HG03103 (cell line): ENCODE results near the gene GADD45GIP1.
"Not testable (repeated sequence)": the region's sequence is repeated elsewhere in the genome, so short reads cannot be mapped to it uniquely, and the experiment has no call there.

ENCODE experiments used
- ATAC-seq: cut with Tn5 transposase; IDR thresholded peaks from one replicate; pipeline ENCODE4 v1.9.1; 2021; ENCODE audit warnings: low read depth; ENCODE audit not compliant: unreplicated experiment

Gene GADD45GIP1

DNA sequence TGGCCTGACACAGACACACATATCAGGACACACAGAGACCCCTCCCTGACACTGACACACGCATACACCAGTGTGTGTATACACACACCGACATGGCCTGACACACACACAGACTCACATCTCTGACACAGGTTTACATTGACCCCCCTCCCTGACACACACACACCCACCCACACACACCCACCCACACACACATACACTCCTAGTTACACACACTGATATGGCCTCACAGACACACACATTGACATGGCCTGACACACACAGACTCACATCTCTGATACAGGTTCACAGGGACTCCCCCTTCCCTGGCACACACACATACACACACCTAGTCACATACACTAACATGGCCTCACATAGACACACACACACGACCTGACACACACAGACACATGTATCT, 33.8 kb upstream of the GADD45GIP1 start:
- no peak for ATAC-seq

- no peak for ATAC-seq
Observed at GRCh38 chr19:12990431-12990830, 33.4 kb upstream of the GADD45GIP1 start.

DNA sequence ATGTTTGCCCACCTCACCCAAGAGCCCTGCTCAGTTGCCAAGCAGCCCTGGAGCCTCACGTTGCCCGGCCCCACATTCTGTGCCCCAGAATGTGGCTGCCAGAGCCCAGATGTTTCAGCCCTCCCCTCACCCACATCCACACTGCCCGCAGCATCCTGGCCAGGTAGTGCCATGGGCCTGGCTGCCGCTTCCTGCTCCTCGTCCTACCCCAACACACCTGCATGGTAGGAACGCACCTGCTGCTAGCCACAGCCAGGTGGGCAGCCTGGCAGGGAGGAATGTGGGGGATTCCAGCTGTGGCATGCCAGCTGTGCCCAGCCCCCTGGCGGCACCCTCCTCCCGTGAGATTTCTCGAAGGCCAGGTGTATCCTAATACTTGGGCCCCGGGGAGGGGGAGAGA, 30.8 kb upstream of the GADD45GIP1 start:
- ATAC-seq, result no peak

DNA sequence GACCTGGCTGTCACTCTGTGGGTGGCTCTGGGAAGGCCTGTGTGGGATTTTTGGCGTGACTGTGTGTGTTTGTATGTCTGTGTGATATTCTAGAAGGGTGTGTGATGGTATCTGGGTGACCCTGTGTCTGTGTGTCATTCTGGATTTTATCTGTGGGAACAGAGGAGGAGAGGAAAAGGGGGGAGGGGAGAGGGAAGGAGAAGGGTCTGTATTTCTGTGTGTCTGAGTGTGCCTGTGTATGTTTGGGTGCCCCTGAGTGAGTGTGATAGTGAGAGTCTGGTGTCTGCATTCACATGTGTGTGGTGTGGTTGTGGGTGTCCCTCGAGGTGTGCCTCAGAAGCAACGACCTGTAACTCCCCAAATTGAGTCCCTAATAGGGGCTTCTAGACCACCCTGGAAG, 30.2 kb upstream of the GADD45GIP1 start:
- ATAC-seq, result no peak

- ATAC-seq, result no peak
Observed at GRCh38 chr19:12986726-12987125, 29.7 kb upstream of the GADD45GIP1 start.

- no peak for ATAC-seq
Observed at GRCh38 chr19:12985049-12985776, 28.2 kb upstream of the GADD45GIP1 start.

- ATAC-seq, result no peak
Observed at GRCh38 chr19:12984683-12985048, 27.6 kb upstream of the GADD45GIP1 start.

- ATAC-seq, result no peak
Observed at GRCh38 chr19:12984143-12984627, 27.2 kb upstream of the GADD45GIP1 start.

DNA sequence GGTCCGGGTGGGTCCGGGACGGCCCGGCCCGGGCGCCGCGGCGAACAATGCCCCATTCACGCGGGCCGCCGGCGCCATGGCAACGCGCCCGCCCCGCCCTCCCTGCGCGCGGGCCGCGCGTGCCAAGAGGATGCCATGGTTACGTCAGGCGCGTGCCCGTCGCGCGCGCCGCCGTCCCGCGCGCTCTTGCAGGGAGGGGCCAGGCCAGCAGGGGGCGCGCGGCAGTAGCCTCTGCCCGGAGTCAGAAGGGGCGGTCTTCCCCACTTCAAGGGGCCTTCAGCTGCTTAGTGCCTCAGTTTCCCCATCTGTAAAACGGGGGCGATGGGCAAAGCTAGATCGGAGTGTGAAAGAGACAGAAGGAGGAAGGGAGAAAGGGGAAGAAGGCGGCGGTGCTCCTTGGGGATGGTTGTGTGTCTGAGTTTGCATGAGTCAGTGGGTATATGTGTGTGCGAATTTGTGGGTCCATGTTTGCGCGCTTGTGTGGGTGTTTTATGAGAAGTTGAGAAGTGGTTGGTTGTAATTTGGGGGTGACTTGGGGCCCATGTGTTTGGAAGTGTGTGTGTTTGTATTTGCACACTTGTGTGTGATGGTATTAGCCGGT, 26.6 kb upstream of the GADD45GIP1 start:
- no peak for ATAC-seq

GRCh38 chr19:12983091-12983490, 26.1 kb upstream of the GADD45GIP1 start:
- no peak for ATAC-seq

- ATAC-seq, result no peak
Observed at GRCh38 chr19:12982648-12983047, 25.6 kb upstream of the GADD45GIP1 start.

DNA sequence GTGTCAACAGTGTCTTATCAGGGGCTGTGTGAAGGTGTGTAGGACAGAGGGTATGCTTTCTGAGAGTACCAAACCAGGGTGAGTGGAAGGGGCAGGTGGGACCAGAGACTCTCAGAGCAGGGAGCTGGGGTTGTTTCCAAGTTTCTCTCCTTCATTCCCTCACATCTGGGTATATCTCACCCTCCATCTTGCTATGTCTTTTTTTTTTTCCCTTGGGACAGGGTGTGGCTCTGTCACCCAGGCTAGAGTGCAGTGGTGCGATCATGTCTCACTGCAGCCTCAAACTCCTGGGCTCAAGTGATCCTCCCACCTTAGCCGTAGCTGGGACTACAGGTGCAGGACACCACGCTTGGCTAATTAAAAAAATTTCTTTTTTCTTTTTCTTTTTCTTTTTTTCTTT, 23.0 kb upstream of the GADD45GIP1 start:
- no peak for ATAC-seq

DNA sequence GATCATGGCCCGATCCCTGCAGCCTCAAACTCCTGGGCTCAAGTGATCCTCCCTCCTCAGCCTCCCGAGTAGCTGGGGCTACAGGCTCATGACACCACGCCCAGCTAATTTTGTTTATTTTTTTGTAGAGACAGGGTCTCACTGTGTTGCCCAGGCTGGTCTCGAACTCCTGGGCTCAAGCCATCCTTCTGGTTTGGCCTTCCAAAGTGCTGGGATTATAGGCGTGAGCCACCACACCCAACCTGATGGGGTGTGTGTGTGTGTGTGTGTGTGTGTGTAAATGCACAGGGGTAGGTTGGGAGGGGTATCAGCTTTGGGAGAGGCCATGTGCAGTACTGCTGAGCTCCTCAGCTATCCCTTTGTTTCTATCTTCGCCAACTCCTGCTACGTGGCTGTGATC, 19.1 kb upstream of the GADD45GIP1 start:
- not testable (repeated sequence) for ATAC-seq

GRCh38 chr19:12975221-12975741, 18.3 kb upstream of the GADD45GIP1 start:
- ATAC-seq, result no peak

DNA sequence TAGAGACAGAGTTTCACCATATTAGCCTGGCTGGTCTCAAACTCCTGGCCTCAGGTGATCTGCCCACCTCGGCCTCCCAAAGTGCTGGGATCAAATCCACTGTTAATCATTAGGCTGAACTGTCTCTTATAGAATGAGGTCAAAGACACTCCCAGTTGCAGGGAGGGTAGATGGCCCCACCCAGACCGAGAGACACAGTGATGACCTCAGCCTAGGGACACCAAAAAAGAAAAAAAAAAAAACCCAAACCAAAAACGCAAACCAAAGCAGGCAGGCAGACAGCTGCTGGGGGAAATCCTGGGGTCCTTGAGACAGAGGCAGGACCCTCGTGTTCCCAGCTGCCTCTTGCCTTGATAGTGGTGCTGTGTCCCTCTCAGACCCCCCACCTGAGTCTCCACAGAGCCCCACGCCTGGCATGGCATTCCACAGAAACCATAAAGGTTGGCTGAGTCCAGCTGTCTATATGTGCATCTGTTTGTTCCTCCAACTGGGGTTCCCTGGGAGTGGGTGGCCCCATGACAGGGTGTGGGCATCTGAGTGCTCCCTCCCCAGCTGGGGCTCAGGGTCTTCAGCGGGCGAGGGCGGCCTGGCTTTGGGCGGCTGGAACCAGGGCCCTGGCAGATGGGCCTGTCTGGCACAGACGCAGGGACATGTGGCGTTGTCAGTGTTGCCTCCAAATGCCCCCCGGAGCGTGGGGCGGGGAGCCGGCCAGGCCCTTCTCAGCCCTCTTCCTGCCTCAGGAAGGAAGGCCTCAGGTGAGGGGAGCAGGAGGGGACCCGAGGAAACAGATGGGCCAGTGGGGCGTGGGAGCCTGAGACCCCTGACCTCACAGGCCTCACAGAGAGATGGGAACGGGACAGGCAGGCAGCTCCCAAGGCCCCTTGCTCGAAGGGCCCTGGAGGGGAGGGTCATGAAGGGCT, 17.5 kb upstream of the GADD45GIP1 start:
- no peak for ATAC-seq

- ATAC-seq, result no peak
Observed at GRCh38 chr19:12973236-12973635, 16.2 kb upstream of the GADD45GIP1 start.

- no peak for ATAC-seq
Observed at GRCh38 chr19:12970070-12970820, 13.2 kb upstream of the GADD45GIP1 start.

DNA sequence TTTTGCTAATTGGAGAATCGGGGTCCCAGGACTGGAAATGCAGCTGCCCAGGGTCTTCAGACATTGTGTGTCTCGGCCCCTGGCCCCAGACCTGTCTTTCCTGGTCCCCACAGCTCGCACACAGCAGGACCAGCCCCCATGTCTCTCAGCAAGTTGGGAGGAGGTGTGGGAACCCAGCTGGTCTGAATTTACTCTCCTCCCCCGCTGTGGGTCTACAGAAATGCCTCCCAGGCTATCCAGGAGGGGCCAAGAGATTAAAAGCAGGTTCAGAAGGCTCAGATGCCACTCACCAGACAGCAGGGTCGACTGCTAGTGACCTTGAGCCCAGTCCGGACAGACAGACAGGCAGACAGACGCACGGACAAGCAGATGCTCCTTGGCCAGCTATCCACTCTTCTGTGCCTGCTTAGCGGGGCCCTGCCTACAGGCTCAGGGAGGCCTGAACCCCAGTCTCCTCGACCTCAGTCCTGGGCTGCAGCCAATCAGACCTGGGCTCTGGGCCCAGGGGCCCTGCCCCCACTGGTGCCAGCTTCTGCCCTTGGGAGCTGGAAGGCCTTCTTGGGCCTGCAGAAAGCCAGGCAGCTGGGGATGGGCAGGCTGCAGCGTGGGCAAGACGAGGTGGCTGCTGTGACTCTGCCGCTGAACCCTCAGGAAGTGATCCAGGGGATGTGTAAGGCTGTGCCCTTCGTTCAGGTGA, 12.4 kb upstream of the GADD45GIP1 start, which contains the start of gene DAND5:
Gene DAND5 (plus strand): TSS at position 285 of the 697 bp plus-strand sequence. CDS start 85 bp downstream, at position 370.
- no peak for ATAC-seq

DNA sequence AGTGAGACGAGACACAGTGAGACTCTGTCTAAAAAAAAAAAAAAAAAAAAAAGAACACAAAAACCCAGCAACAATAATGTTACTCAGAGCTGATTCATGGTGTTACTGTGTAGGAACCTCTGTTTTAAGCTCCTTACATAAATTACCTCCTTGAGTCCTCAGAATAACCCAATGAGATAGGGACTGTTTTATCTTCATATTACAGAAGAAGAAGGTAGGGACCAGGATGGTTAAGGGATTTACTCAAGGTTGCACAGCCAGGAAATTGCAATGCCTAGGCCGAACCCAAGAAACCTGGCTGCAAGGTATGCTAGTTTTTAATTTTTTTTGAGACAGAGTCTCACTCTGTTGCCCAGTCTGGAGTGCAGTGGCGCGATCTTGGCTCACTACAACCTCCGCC, 10.9 kb upstream of the GADD45GIP1 start:
- no peak for ATAC-seq

GRCh38 chr19:12965812-12966135, 8.8 kb upstream of the GADD45GIP1 start:
- no peak for ATAC-seq
